ENCODE results near the gene CST3.

Gene CST3

DNA sequence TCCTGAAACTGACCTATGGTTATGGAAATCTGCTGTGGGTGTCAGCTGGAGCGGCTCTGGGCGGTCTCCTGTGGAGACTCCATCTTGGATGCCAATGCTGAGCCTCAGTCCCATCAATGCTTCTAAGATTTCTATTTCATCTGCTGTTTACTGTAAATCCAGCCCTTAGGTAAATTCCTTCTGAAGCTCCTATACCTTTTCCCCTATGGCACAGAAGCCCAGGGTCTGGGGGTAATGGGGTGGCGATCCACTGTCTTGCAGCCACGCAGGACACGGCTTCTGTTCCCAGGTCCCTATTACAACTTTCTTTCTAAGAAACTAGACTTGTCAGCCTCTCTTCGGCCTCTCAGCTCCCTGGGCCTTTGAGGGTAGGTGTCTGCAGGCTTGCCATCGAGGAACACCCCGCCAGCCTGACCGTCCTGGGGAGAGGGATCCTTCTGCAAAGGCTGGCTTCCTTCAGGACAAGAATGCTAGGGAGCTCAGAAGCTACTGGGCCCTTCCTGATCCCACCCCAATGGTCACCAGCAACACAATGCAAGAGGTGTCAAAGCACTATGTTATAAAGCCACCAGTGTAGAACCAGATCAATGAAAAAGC lies 6.4 kb downstream of the CST3 start:
- H3K4me3 ChIP-seq (ENCODE audit: low read depth, low read length) = no peak overlapping the region
- TF ChIP-seq, protein P1, sequence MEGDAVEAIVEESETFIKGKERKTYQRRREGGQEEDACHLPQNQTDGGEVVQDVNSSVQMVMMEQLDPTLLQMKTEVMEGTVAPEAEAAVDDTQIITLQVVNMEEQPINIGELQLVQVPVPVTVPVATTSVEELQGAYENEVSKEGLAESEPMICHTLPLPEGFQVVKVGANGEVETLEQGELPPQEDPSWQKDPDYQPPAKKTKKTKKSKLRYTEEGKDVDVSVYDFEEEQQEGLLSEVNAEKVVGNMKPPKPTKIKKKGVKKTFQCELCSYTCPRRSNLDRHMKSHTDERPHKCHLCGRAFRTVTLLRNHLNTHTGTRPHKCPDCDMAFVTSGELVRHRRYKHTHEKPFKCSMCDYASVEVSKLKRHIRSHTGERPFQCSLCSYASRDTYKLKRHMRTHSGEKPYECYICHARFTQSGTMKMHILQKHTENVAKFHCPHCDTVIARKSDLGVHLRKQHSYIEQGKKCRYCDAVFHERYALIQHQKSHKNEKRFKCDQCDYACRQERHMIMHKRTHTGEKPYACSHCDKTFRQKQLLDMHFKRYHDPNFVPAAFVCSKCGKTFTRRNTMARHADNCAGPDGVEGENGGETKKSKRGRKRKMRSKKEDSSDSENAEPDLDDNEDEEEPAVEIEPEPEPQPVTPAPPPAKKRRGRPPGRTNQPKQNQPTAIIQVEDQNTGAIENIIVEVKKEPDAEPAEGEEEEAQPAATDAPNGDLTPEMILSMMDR (IDR thresholded peaks at IDR 0.05; ENCODE audit: low read depth, low read length) = no peak

DNA sequence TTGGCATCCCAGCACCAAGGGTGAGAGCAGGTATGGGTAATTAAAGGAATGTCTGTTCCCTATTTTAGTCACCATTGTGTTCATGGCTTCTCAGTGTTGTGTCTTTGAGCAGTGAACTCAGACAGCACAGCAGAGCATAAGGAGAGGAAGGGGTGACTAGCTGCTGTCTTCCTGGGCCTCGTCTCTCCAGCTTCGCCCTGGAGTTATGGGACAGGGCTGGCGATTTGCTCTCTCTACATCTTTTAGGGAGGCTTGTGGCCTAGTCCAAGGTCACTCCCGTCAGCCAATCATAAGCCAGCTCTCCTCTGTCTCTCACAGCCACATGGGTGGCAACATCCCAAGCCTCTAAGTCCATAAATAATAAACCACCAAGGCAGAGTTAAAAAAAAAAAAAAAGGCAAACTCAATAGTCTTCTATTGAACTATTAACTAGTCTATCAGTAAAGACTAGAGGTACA lies 7.3 kb downstream of the CST3 start:
- TF ChIP-seq, protein P1 (IDR thresholded peaks at IDR 0.05; ENCODE audit: low read depth, low read length) = no peak

DNA sequence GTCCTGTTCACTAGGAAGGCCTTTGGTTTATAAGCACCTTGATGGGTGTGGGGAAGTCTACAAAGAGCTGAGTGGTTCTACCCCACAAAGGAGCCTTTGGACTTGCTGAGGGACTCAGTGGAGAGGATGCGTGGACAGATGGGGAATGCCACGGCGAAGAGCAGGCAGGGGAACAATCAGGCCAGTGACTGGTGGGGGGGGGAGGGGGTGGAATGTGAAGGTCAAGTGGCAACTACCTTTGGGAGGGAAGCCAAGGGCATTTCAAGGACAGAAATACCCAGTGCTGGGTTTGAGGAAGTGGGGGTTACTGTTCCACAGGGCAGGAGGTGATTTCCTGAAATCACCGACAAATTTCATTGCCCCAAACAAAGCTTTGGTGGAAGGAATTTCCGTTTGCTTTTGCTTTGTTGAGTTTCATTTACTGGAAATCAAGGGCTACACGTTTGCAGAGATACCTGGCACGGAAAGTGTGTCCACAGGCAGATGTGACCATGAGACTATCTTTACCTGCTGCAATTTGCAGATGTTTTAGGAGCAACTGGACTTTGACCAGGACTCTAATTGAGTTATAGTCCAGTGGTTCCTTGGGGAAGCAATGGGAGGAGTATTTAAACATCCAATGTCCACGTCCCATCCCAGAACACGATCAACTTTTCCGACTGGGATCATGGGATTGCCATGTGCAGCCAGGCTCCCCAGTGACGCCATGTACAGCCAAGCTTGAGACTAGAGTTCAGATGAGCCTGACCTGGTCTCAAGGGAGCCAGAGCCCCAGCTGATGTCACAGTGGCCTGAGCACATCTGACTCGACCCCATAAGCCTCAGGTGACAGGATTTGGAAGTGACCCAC lies 8.0 kb downstream of the CST3 start:
- TF ChIP-seq, protein P1 (IDR thresholded peaks at IDR 0.05; ENCODE audit: low read depth, low read length) = no peak
- H3K4me3 ChIP-seq (ENCODE audit: low read depth, low read length) = no peak overlapping the region

More for the DNA sequence above, 7.3 kb downstream of the CST3 start:
- H3K4me3 ChIP-seq (ENCODE audit: low read depth, low read length) = no peak overlapping the region

DNA sequence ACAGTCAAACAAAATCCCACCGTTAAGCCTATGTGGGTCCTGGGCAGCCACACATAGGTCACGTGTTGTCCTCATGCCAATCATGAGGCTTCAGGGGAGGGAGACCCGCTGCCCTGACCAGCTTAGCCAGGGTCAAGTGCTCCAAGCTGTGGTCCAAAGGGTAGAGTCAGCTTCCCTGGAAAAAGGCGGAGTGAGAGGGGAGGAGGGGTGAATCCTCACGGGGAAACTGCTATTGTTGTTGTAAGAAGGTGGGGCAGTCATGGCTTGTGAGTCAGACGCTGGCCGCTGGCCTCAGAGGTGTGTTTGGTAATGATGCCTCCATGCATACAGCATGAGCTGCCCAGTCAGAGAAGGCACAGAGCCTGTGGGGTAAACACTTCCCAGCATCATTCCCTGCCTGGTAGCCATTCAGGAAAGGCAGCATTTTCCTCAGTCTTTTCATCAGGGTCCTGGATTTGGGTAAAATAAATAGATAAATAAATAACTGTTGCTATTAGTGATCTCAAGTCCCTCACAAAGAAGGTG lies 8.7 kb downstream of the CST3 start:
- H3K4me3 ChIP-seq (ENCODE audit: low read depth, low read length) = no peak overlapping the region
- TF ChIP-seq, protein P1 (IDR thresholded peaks at IDR 0.05; ENCODE audit: low read depth, low read length) = no peak

DNA sequence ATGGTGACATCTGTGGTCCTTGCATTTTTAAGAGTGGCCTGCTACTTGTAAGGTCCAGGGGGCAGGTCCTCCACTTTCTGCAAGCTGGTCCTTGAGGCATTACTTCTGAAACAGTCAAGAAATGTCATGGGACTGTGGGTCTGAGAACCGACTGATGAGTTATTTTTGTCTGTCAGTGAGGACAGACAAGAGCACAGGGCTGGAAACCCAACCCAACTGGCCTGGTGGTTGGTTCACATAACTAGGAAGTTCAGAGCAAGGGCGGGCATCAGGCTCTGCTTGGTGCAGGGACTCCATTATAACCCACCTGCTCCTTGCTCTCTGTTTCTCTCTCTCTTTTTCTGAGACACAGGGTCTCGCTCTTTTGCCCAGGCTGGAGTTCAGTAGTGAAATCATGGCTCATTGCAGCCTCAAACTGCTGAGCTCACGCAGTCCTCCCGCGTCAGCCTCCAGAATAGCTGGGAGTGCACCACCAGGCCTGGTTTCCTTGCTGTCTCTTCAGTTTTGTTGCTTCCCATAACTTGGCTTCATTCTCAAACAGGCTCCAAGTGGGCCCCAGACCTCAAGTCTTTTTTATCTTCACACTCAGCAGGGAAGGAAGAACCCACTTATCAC lies 9.2 kb downstream of the CST3 start:
- TF ChIP-seq, protein P1 (IDR thresholded peaks at IDR 0.05; ENCODE audit: low read depth, low read length) = no peak

DNA sequence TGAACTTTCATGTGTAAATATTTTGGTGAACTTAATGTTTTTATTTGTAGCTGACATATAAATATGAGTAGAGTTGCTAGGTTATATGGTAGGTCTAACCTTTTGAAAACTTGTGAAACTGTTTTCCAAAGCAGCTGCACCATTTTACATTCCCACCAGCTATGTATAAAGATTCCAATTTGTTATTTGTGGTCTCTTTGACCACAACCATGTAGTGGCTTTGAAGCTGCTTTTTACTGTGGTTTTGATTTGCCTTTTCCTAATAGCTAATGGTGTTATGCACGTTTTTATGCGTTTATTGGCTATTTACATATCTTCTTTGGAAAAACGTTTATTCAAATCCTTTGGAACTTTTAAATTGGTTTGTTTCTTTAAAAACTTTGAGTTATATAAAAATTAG lies 10.3 kb downstream of the CST3 start:
- H3K4me3 ChIP-seq (ENCODE audit: low read depth, low read length) = no peak overlapping the region
- TF ChIP-seq, protein P1 (IDR thresholded peaks at IDR 0.05; ENCODE audit: low read depth, low read length) = no peak

More for the DNA sequence above, 9.2 kb downstream of the CST3 start:
- no peak overlapping the region for H3K4me3 ChIP-seq (ENCODE audit: low read depth, low read length)
